Smooth muscle cell (in vitro differentiated cells): ENCODE results near the gene MYPN. TPM values are rescaled to one million over a fixed set of nuclear protein-coding genes. Genes with fewer than 3 reads are reported as not detected.

Experiments
- DNase-seq: peaks from one replicate; lab custom pipeline; 2025; ENCODE audit not compliant: unreplicated experiment; lab: John Stamatoyannopoulos, UW
- H2AFZ ChIP-seq: fragments of 200-600 bp; sonication (generic); 2 replicates; pipeline ENCODE4 v1.6.0; 2016; ENCODE audit warnings: antibody characterized with exemption, low read depth, mild to moderate bottlenecking
- H3F3A ChIP-seq: fragments of 200-600 bp; sonication (generic); 2 replicates; pipeline ENCODE4 v1.6.0; 2017; ENCODE audit warnings: antibody characterized with exemption, low read depth
- H3K27ac ChIP-seq: fragments of 200-600 bp; sonication (generic); 2 replicates; pipeline ENCODE4 v1.5.1; 2016; ENCODE audit warnings: low read depth, mild to moderate bottlenecking
- H3K27me3 ChIP-seq: fragments of 200-600 bp; sonication (generic); 2 replicates; pipeline ENCODE4 v1.6.1; 2016; ENCODE audit warnings: low read depth, mild to moderate bottlenecking
- H3K36me3 ChIP-seq: fragments of 200-600 bp; sonication (generic); 2 replicates; pipeline ENCODE4 v1.5.1; 2016; ENCODE audit warnings: low read depth
- H3K4me1 ChIP-seq: fragments of 200-600 bp; sonication (generic); 2 replicates; pipeline ENCODE4 v1.5.1; 2016; ENCODE audit warnings: low read depth
- H3K4me2 ChIP-seq: fragments of 200-600 bp; sonication (generic); 2 replicates; pipeline ENCODE4 v1.6.0; 2016; ENCODE audit warnings: mild to moderate bottlenecking
- H3K4me3 ChIP-seq: fragments of 200-600 bp; sonication (generic); 2 replicates; pipeline ENCODE4 v1.5.1; 2016; ENCODE audit warnings: mild to moderate bottlenecking
- H3K79me2 ChIP-seq: fragments of 200-600 bp; sonication (generic); 2 replicates; pipeline ENCODE4 v1.6.0; 2016; ENCODE audit warnings: low read depth, mild to moderate bottlenecking
- H3K9ac ChIP-seq: fragments of 200-600 bp; sonication (generic); 2 replicates; pipeline ENCODE4 v1.6.0; 2016; ENCODE audit warnings: low read depth
- H3K9me3 ChIP-seq: fragments of 200-600 bp; sonication (generic); replicated peaks from 2 replicates; pipeline ENCODE4 v1.5.1; 2016; ENCODE audit warnings: low read depth
- H4K20me1 ChIP-seq: fragments of 200-600 bp; sonication (generic); 2 replicates; pipeline ENCODE4 v1.6.0; 2016; ENCODE audit warnings: low read depth
- WGBS: methylation state at CpG from one replicate; pipeline ENCODE4 v1.1.7; 2016; ENCODE audit warnings: low lambda C conversion rate; 5-methylcytosine and 5-hydroxymethylcytosine counted together
- polyA plus RNA-seq: library from polyadenylated mRNA; unstranded; fragments of >200 nt; fragmentation: Nextera tagmentation; extraction: Ambion mirVana; gene quantifications from 2 replicates; pipeline ENCODE4 v1.2.1, GENCODE V29; 2016
- total RNA-seq: library from RNA; depleted of rRNA; stranded (reverse); fragments of >200 nt; gene quantifications from 2 replicates; pipeline ENCODE4 v1.2.3, GENCODE V29; 2014
- TF ChIP-seq, protein P1 (sequence below): fragments of 200-600 bp; sonication (generic); IDR thresholded peaks from 2 replicates; pipeline ENCODE4 v1.5.1; 2017; ENCODE audit warnings: borderline replicate concordance, mild to moderate bottlenecking, antibody characterized with exemption; ENCODE audit not compliant: insufficient read depth, poor library complexity, severe bottlenecking

MYPN gene
- total and polyA plus RNA-seq, 2 experiments from 2014 or later: 0.03 to 0.13 TPM

DNA sequence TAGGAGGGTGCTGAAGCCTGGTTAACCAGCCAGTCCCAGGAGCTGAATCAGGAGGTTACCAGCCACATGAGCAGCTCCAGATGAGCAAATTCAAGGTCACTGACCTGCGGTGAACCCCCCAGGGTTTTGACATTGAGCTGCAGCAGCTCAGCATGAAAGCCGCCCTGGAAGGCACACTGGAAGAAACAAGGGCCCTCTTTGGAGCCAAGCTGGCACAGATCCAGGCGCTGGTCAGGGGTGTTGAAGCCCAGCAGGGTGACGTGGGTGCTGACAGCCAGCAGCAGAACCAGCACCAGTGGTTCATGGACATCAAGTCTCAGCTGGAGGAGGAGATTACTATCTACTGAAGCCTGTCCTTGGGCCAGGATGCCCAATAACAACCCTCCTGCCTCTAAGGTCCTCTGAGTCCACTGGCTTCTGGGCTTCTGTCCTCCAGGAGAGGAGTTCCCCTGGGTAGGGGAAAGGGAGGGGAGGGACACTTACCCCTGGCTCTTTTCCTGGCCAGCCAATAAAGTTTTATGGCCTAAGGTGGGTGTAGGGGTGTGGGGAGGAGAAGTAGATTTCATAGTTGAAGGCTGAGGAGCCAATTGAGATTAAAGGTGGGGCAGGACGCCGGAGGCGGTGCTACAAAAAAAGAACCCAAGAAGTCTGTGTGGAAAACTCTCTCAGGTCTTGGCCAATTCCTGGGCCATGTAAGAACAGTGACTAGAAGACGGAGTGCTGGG is 152.0 kb downstream of the MYPN start:
- Histone ChIP-seq H3K27ac (no peak overlapping the region), H3K36me3 (no peaks in the 10 kb centered on the region), H3K9me3 (no peaks in the 10 kb centered on the region), H3K9ac (no peak overlapping the region), H3F3A (no peaks in the 10 kb centered on the region), H3K4me1 (no peaks in the 10 kb centered on the region), H3K79me2 (no peaks in the 10 kb centered on the region), H4K20me1 (no peaks in the 10 kb centered on the region), H3K4me2 (no peak overlapping the region), H3K4me3 (no peak overlapping the region), H2AFZ (no peak overlapping the region), H3K27me3 (no peaks in the 10 kb centered on the region)
- TF ChIP-seq, protein P1, sequence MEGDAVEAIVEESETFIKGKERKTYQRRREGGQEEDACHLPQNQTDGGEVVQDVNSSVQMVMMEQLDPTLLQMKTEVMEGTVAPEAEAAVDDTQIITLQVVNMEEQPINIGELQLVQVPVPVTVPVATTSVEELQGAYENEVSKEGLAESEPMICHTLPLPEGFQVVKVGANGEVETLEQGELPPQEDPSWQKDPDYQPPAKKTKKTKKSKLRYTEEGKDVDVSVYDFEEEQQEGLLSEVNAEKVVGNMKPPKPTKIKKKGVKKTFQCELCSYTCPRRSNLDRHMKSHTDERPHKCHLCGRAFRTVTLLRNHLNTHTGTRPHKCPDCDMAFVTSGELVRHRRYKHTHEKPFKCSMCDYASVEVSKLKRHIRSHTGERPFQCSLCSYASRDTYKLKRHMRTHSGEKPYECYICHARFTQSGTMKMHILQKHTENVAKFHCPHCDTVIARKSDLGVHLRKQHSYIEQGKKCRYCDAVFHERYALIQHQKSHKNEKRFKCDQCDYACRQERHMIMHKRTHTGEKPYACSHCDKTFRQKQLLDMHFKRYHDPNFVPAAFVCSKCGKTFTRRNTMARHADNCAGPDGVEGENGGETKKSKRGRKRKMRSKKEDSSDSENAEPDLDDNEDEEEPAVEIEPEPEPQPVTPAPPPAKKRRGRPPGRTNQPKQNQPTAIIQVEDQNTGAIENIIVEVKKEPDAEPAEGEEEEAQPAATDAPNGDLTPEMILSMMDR: no peak
- WGBS: 93% methylated on average over 8 of the region's 8 CpGs
- DNase-seq: no peak

Other genes starting within 250 kb of the MYPN start
- gene SIRT1, start 224.8 kb upstream of the MYPN start, total RNA-seq: 14.9 and 22.7 TPM in 2 replicates
- gene SIRT1, start 224.8 kb upstream of the MYPN start, polyA plus RNA-seq: 8.0 and 9.1 TPM in 2 replicates
- gene HERC4, start 34.2 kb upstream of the MYPN start, total RNA-seq: 41.2 and 54.3 TPM in 2 replicates
- 19.5 and 20.5 TPM in 2 replicates for gene HERC4, start 34.2 kb upstream of the MYPN start, polyA plus RNA-seq
- gene ATOH7, start 122.6 kb downstream of the MYPN start, total RNA-seq: 0.72 TPM in 1 of 2 replicates, not detected in the other
- gene ATOH7, start 122.6 kb downstream of the MYPN start, polyA plus RNA-seq: 0.10 and 0.19 TPM in 2 replicates
- 21.4 and 31.2 TPM in 2 replicates for gene HNRNPH3, start 222.6 kb downstream of the MYPN start, total RNA-seq
- gene HNRNPH3, start 222.6 kb downstream of the MYPN start, polyA plus RNA-seq: 143 and 159 TPM in 2 replicates
- 2.0 and 5.6 TPM in 2 replicates for gene PBLD, start 223.4 kb downstream of the MYPN start, total RNA-seq
- gene PBLD, start 223.4 kb downstream of the MYPN start, polyA plus RNA-seq: 2.3 and 4.5 TPM in 2 replicates